Measurements from ENCODE around the gene C8A. TPM values are rescaled to one million over a fixed set of nuclear protein-coding genes. Genes with fewer than 3 reads are reported as not detected.

C8A gene
- total and polyA plus RNA-seq, 2 of the 13 experiments (the other 11 are each of a cell fraction or from before 2014, with no cell fraction given) = 10.5 to 15.0 TPM

- peak; percentile 40; the same call in 1 of the 2 replicates for TF ChIP-seq RARA (CRISPR knock-in tag; IDR thresholded peaks at IDR 0.05)
- TF ChIP-seq TBX3 (IDR thresholded peaks at IDR 0.05; ENCODE audit: borderline replicate concordance) = peak; percentile 61; the same call in 1 of the 2 replicates
- TF ChIP-seq IRX3 (CRISPR knock-in tag; IDR thresholded peaks at IDR 0.05; ENCODE audit: borderline replicate concordance, low read depth) = no peak
- TF ChIP-seq SOX6 (IDR thresholded peaks at IDR 0.05) = no peak
- peak; percentile 18; the same call in 1 of the 2 replicates for TF ChIP-seq SOX6 (CRISPR knock-in tag; IDR thresholded peaks at IDR 0.05)
- no peak for TF ChIP-seq NFE2L2 (IDR thresholded peaks at IDR 0.05; ENCODE audit: low read length)
- no peak for TF ChIP-seq NFYC (CRISPR knock-in tag; IDR thresholded peaks at IDR 0.05)
- TF ChIP-seq BCL6 (CRISPR knock-in tag; IDR thresholded peaks at IDR 0.05) = peak; percentile 53; the same call in 1 of the 2 replicates
- peak; percentile 28; the same call in 1 of the 2 replicates for TF ChIP-seq HMG20A (CRISPR knock-in tag; IDR thresholded peaks at IDR 0.05; ENCODE audit: borderline replicate concordance)
- TF ChIP-seq MLXIP (CRISPR knock-in tag; IDR thresholded peaks at IDR 0.05; ENCODE audit: borderline replicate concordance) = no peak
- peak; percentile 40; the same call in 1 of the 2 replicates for TF ChIP-seq GATAD2A (CRISPR knock-in tag; IDR thresholded peaks at IDR 0.05)
- TF ChIP-seq KLF6 (CRISPR knock-in tag; IDR thresholded peaks at IDR 0.05) = no peak
- TF ChIP-seq ARID3A (IDR thresholded peaks at IDR 0.05; ENCODE audit: low read depth, low read length) = peak; percentile 81
- TF ChIP-seq MTA1 (CRISPR knock-in tag; IDR thresholded peaks at IDR 0.05; ENCODE audit: borderline replicate concordance) = no peak
- peak; percentile 32; the same call in 1 of the 2 replicates for TF ChIP-seq HOMEZ (CRISPR knock-in tag; IDR thresholded peaks at IDR 0.05; ENCODE audit: low read depth)
- TF ChIP-seq KAT8 (CRISPR knock-in tag; IDR thresholded peaks at IDR 0.05) = no peak
- TF ChIP-seq ZNF441 (CRISPR knock-in tag; IDR thresholded peaks at IDR 0.05; ENCODE audit: borderline replicate concordance) = no peak
- no peak for TF ChIP-seq ZNF280B (CRISPR knock-in tag; IDR thresholded peaks at IDR 0.05; ENCODE audit: borderline replicate concordance)
- no peak for TF ChIP-seq SIX4 (CRISPR knock-in tag; IDR thresholded peaks at IDR 0.05)
- TF ChIP-seq TEAD2 (CRISPR knock-in tag; IDR thresholded peaks at IDR 0.05) = no peak
- TF ChIP-seq SP5 (CRISPR knock-in tag; IDR thresholded peaks at IDR 0.05; ENCODE audit: borderline replicate concordance, low read depth) = no peak
- no peak for TF ChIP-seq ZNF589 (CRISPR knock-in tag; conservative IDR thresholded peaks at IDR 0.05)
- no peak for TF ChIP-seq ZFP36L2 (CRISPR knock-in tag; IDR thresholded peaks at IDR 0.05)
- no peak for TF ChIP-seq ZNF740 (CRISPR knock-in tag; IDR thresholded peaks at IDR 0.05)
- no peak for TF ChIP-seq MZF1 (CRISPR knock-in tag; IDR thresholded peaks at IDR 0.05; ENCODE audit: borderline replicate concordance)
Observed at GRCh38 chr1:56908619-56909221, 54.1 kb downstream of the C8A start (continued).

Measured in HepG2 (cell line).